Stimulated activated CD4-positive, alpha-beta T cell treated with anti-CD3 and anti-CD28 coated beads, Interleukin-1b, Interleukin-23, amount 100 ng/mL, for 4 hours (primary cell): ENCODE results near the gene DHRSX.
"Not testable (repeated sequence)": the region's sequence is repeated elsewhere in the genome, so short reads cannot be mapped to it uniquely, and the experiment has no call there.

Source experiments
- DNase-seq, 2 donors: peaks; one replicate each; pipeline ENCODE4 v3.0.0-alpha.2; 2020; ENCODE audit warnings: low read depth in 2 of 2

The DHRSX gene

GRCh38 chrX:2425286-2426071 is 75.3 kb downstream of the DHRSX start:
- DNase-seq: no peak

GRCh38 chrX:2424317-2424716 is 76.5 kb downstream of the DHRSX start:
- DNase-seq: no peak

- no peak for DNase-seq
Observed at GRCh38 chrX:2423899-2424298, 76.9 kb downstream of the DHRSX start.

GRCh38 chrX:2423282-2423681 is 77.5 kb downstream of the DHRSX start:
- no peak for DNase-seq

- not testable (repeated sequence) for DNase-seq
Observed at GRCh38 chrX:2419418-2419817, 81.4 kb downstream of the DHRSX start.

- no peak for DNase-seq
Observed at GRCh38 chrX:2418000-2418399, 82.8 kb downstream of the DHRSX start.

GRCh38 chrX:2416851-2417604 is 83.7 kb downstream of the DHRSX start:
- DNase-seq: no peak

GRCh38 chrX:2414384-2414783 is 86.4 kb downstream of the DHRSX start:
- no peak for DNase-seq

- DNase-seq: no peak
Observed at GRCh38 chrX:2413969-2414368, 86.8 kb downstream of the DHRSX start.

- DNase-seq: no peak
Observed at GRCh38 chrX:2412131-2412530, 88.6 kb downstream of the DHRSX start.

GRCh38 chrX:2410279-2411020 is 90.3 kb downstream of the DHRSX start:
- DNase-seq: no peak

- DNase-seq: no peak
Observed at GRCh38 chrX:2409796-2410195, 91.0 kb downstream of the DHRSX start.

GRCh38 chrX:2408856-2409255 is 91.9 kb downstream of the DHRSX start:
- DNase-seq: no peak

- DNase-seq: no peak
Observed at GRCh38 chrX:2406891-2407518, 93.8 kb downstream of the DHRSX start.

GRCh38 chrX:2404776-2405175 is 96.0 kb downstream of the DHRSX start:
- DNase-seq: no peak

GRCh38 chrX:2402361-2402690 is 98.5 kb downstream of the DHRSX start:
- no peak for DNase-seq

GRCh38 chrX:2401590-2402360 is 99.0 kb downstream of the DHRSX start:
- DNase-seq: no peak

GRCh38 chrX:2401201-2401589 is 99.6 kb downstream of the DHRSX start:
- DNase-seq: no peak

- DNase-seq: no peak
Observed at GRCh38 chrX:2398064-2398656, 102.6 kb downstream of the DHRSX start.

- no peak for DNase-seq
Observed at GRCh38 chrX:2397229-2398063, 103.3 kb downstream of the DHRSX start.
